HepG2 (cell line): ENCODE results near the gene ZC3H4. TPM values are rescaled to one million over a fixed set of nuclear protein-coding genes. Genes with fewer than 3 reads are reported as not detected.
A peak's percentile ranks its signal among the peaks of the same experiment; 100 is the strongest.

Experiments
- AGO1 ChIP-seq: fragments of 200-400 bp; formaldehyde crosslinking; IDR thresholded peaks from 2 replicates; pipeline ENCODE4 v1.6.1; 2017; ENCODE audit warnings: mild to moderate bottlenecking, low read depth, low read length, moderate library complexity; ENCODE audit not compliant: poor library complexity, severe bottlenecking
- CREB1 ChIP-seq, 2 experiments: fragments of 450-650 bp in 1 of 2; IDR thresholded peaks; 2 replicates each; pipeline ENCODE4 v1.6.1; 2016 to 2017; ENCODE audit warnings: control low read depth in 1 of 2, mild to moderate bottlenecking in 1 of 2, missing compliant biosample characterization in 1 of 2, missing genetic modification characterization in 1 of 2
- CREM ChIP-seq, 2 experiments: sonication (generic) in 1 of 2; formaldehyde crosslinking in 1 of 2; IDR thresholded peaks; 2 replicates each; pipeline versions ENCODE4 v1.4.0 to v1.6.1; 2016 to 2020; ENCODE audit warnings: antibody characterized with exemption in 1 of 2, mild to moderate bottlenecking in 1 of 2, missing genetic modification reagents in 1 of 2
- DNMT3B ChIP-seq: conservative IDR thresholded peaks from 2 replicates; pipeline ENCODE4 v1.6.1; 2016; ENCODE audit warnings: missing biosample characterization, control low read depth
- FLYWCH1 ChIP-seq: sonication (generic); formaldehyde crosslinking; IDR thresholded peaks from 2 replicates; pipeline ENCODE4 v1.8.1; 2023; ENCODE audit warnings: mild to moderate bottlenecking, missing genetic modification reagents
- KDM5B ChIP-seq: sonication (generic); formaldehyde crosslinking; IDR thresholded peaks from 2 replicates; pipeline ENCODE4 v1.4.0; 2020; ENCODE audit warnings: missing genetic modification reagents, mild to moderate bottlenecking, borderline replicate concordance
- NCOA5 ChIP-seq: sonication (generic); formaldehyde crosslinking; IDR thresholded peaks from 2 replicates; pipeline ENCODE4 v1.4.0; 2020; ENCODE audit warnings: missing genetic modification reagents
- PHB2 ChIP-seq: fragments of 450-650 bp; IDR thresholded peaks from 2 replicates; pipeline ENCODE4 v1.6.1; 2018; ENCODE audit not compliant: partially characterized antibody
- RELA ChIP-seq: sonication (generic); formaldehyde crosslinking; IDR thresholded peaks from 2 replicates; pipeline ENCODE4 v1.4.0; 2020; ENCODE audit warnings: missing genetic modification reagents
- TCF12 ChIP-seq, 2 experiments: fragments of 450-650 bp in 1 of 2; sonication (generic) in 1 of 2; formaldehyde crosslinking in 1 of 2; IDR thresholded peaks; 2 replicates each; pipeline versions ENCODE4 v1.6.1 to v1.8.0; 2017 to 2022; ENCODE audit warnings: antibody characterized with exemption in 1 of 2, mild to moderate bottlenecking in 1 of 2, missing genetic modification reagents in 1 of 2, moderate library complexity in 1 of 2
- TMF1 ChIP-seq: sonication (generic); formaldehyde crosslinking; IDR thresholded peaks from 2 replicates; pipeline ENCODE4 v1.8.1; 2022; ENCODE audit warnings: low read depth, missing genetic modification reagents
- U2AF1 ChIP-seq: fragments of 200-400 bp; formaldehyde crosslinking; optimal IDR thresholded peaks from 2 replicates; pipeline ENCODE3; 2017; ENCODE audit warnings: mild to moderate bottlenecking, low read depth, low read length
- ZFY ChIP-seq: sonication (generic); formaldehyde crosslinking; IDR thresholded peaks from 2 replicates; pipeline ENCODE4 v1.4.0; 2020; ENCODE audit warnings: missing genetic modification reagents
- ZNF225 ChIP-seq: sonication (generic); formaldehyde crosslinking; IDR thresholded peaks from 2 replicates; pipeline ENCODE4 v1.4.0; 2020; ENCODE audit warnings: mild to moderate bottlenecking, missing genetic modification reagents
- ZNF264 ChIP-seq: sonication (generic); formaldehyde crosslinking; IDR thresholded peaks from 2 replicates; pipeline ENCODE4 v1.4.0; 2020; ENCODE audit warnings: missing genetic modification reagents
- ZNF44 ChIP-seq: sonication (generic); formaldehyde crosslinking; IDR thresholded peaks from 2 replicates; pipeline ENCODE4 v1.5.1; 2020; ENCODE audit warnings: mild to moderate bottlenecking, missing genetic modification reagents
- ZNF709 ChIP-seq: sonication (generic); formaldehyde crosslinking; IDR thresholded peaks from 2 replicates; pipeline ENCODE4 v1.5.0; 2020; ENCODE audit warnings: mild to moderate bottlenecking, missing genetic modification reagents
- polyA plus RNA-seq, 8 experiments: library from polyadenylated mRNA; depleted of rRNA in 3 of 8; stranded (reverse) in 7 of 8; unstranded in 1 of 8; fragments of >200 nt; fragmentation: Illumina TruSeq in 4 of 8; extraction: Trizol in 4 of 8; gene quantifications; 2 replicates each; pipeline versions ENCODE4 v1.2.1 to v1.2.3, GENCODE V29; 2011 to 2016; ENCODE audit warnings: low read depth in 4 of 8, missing spikeins in 1 of 8, mixed read lengths in 1 of 8; ENCODE audit not compliant: insufficient read depth in 1 of 8
- total RNA-seq, 5 experiments: library from RNA; depleted of rRNA; stranded (reverse); fragments of >200 nt; fragmentation: Illumina TruSeq; extraction: Trizol; gene quantifications; 2 replicates each; pipeline ENCODE4 v1.2.3, GENCODE V29; 2016; ENCODE audit warnings: low read depth in 1 of 5
- TF ChIP-seq, protein P1 (sequence below): sonication (generic); formaldehyde crosslinking; IDR thresholded peaks from 2 replicates; pipeline ENCODE4 v1.8.0; 2022; ENCODE audit warnings: missing genetic modification reagents, mild to moderate bottlenecking, borderline replicate concordance
- TF ChIP-seq, protein P2 (sequence below): IDR thresholded peaks from 2 replicates; pipeline ENCODE4 v1.6.1; 2016; ENCODE audit warnings: low read depth
- TF ChIP-seq, protein P3 (sequence below): sonication (generic); formaldehyde crosslinking; IDR thresholded peaks from 2 replicates; pipeline ENCODE4 v1.8.0; 2023; ENCODE audit warnings: mild to moderate bottlenecking, missing genetic modification reagents
- TF ChIP-seq, protein P4 (sequence below): sonication (generic); formaldehyde crosslinking; IDR thresholded peaks from 2 replicates; pipeline ENCODE4 v1.4.0; 2020; ENCODE audit warnings: missing genetic modification reagents
- TF ChIP-seq, protein P5 (sequence below): sonication (generic); formaldehyde crosslinking; IDR thresholded peaks from 2 replicates; pipeline ENCODE4 v1.4.0; 2020; ENCODE audit warnings: mild to moderate bottlenecking, missing genetic modification reagents
- TF ChIP-seq, protein P6 (sequence below): IDR thresholded peaks from 2 replicates; pipeline ENCODE4 v1.6.1; 2018; ENCODE audit warnings: missing genetic modification reagents

ZC3H4 gene
- total and polyA plus RNA-seq, 2 of the 13 experiments (the other 11 are each of a cell fraction or from before 2014, with no cell fraction given), result 1.8 to 10.7 TPM

DNA sequence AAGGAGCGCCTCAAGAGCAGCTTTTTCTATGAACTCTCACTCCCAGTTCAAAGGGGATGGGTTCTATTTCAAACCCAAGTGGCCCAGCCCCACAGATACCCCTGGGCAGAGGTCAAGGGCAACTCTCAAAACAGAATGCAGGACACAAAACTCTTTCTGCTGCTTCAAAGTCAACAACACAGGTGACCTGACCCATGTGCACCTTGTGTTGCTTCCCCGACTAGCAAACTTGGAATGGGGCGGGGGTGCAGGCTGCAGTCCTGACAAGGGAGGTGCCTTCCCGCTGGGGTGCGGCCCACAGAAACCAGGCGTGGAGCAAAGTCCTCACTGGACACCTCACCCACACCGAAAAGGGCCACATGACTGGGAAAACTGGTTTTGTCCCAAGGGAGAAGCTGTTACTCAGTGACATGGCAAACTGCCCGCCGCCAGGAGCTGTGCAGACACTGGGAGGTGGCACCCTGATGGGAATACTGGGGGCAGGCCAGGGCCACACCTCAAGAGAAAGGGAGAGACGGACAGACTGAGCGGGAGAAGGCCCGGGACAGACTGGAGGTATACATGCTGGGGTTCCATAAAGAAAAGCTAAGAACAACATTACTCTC lies 17.4 kb downstream of the ZC3H4 start (continued):
- peak; percentile 83 for TF ChIP-seq CREM (IDR thresholded peaks at IDR 0.05)
- no peak for TF ChIP-seq CREM (CRISPR knock-in tag; IDR thresholded peaks at IDR 0.05)
- TF ChIP-seq FLYWCH1, result no peak
- TF ChIP-seq, protein P1, sequence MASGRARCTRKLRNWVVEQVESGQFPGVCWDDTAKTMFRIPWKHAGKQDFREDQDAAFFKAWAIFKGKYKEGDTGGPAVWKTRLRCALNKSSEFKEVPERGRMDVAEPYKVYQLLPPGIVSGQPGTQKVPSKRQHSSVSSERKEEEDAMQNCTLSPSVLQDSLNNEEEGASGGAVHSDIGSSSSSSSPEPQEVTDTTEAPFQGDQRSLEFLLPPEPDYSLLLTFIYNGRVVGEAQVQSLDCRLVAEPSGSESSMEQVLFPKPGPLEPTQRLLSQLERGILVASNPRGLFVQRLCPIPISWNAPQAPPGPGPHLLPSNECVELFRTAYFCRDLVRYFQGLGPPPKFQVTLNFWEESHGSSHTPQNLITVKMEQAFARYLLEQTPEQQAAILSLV (CRISPR knock-in tag), result no peak
- no peak for TF ChIP-seq TCF12 (IDR thresholded peaks at IDR 0.05)
- 0 out of 2 replicates have a peak, but pooled peaks have one; percentile 32 for TF ChIP-seq TCF12 (CRISPR knock-in tag; IDR thresholded peaks at IDR 0.05)
- peak; percentile 76; the same call in 1 of the 2 replicates for TF ChIP-seq KDM5B (CRISPR knock-in tag)
- TF ChIP-seq ZNF709 (CRISPR knock-in tag), result no peak
- no peak for TF ChIP-seq ZNF225 (CRISPR knock-in tag)
- no peak for TF ChIP-seq PHB2
- TF ChIP-seq, protein P2, sequence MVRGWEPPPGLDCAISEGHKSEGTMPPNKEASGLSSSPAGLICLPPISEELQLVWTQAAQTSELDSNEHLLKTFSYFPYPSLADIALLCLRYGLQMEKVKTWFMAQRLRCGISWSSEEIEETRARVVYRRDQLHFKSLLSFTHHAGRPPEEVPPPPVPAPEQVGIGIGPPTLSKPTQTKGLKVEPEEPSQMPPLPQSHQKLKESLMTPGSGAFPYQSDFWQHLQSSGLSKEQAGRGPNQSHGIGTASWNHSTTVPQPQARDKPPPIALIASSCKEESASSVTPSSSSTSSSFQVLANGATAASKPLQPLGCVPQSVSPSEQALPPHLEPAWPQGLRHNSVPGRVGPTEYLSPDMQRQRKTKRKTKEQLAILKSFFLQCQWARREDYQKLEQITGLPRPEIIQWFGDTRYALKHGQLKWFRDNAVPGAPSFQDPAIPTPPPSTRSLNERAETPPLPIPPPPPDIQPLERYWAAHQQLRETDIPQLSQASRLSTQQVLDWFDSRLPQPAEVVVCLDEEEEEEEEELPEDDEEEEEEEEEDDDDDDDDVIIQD (CRISPR knock-in tag), result peak; percentile 68; the same call in 1 of the 2 replicates
- TF ChIP-seq TMF1 (CRISPR knock-in tag), result no peak
- TF ChIP-seq, protein P3, sequence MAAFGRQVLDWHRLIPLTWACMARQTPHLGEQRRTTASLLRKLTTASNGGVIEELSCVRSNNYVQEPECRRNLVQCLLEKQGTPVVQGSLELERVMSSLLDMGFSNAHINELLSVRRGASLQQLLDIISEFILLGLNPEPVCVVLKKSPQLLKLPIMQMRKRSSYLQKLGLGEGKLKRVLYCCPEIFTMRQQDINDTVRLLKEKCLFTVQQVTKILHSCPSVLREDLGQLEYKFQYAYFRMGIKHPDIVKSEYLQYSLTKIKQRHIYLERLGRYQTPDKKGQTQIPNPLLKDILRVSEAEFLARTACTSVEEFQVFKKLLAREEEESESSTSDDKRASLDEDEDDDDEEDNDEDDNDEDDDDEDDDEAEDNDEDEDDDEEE (CRISPR knock-in tag), result peak; percentile 14; the same call in 1 of the 2 replicates
- no peak for TF ChIP-seq DNMT3B (CRISPR knock-in tag)
- no peak for TF ChIP-seq CREB1 (IDR thresholded peaks at IDR 0.05)
- TF ChIP-seq CREB1 (CRISPR knock-in tag; IDR thresholded peaks at IDR 0.05), result peak; percentile 74; the same call in 1 of the 2 replicates
- TF ChIP-seq NCOA5 (CRISPR knock-in tag), result no peak
- TF ChIP-seq, protein P4, sequence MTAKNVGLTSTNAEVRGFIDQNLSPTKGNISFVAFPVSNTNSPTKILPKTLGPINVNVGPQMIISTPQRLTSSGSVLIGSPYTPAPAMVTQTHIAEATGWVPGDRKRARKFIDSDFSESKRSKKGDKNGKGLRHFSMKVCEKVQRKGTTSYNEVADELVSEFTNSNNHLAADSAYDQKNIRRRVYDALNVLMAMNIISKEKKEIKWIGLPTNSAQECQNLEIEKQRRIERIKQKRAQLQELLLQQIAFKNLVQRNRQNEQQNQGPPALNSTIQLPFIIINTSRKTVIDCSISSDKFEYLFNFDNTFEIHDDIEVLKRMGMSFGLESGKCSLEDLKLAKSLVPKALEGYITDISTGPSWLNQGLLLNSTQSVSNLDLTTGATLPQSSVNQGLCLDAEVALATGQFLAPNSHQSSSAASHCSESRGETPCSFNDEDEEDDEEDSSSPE (CRISPR knock-in tag), result peak; percentile 65
- TF ChIP-seq U2AF1, result no peak
- TF ChIP-seq ZNF44, result no peak; the same call in 1 of the 2 replicates
- TF ChIP-seq, protein P5, sequence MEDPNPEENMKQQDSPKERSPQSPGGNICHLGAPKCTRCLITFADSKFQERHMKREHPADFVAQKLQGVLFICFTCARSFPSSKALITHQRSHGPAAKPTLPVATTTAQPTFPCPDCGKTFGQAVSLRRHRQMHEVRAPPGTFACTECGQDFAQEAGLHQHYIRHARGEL (CRISPR knock-in tag), result no peak
- TF ChIP-seq, protein P6, sequence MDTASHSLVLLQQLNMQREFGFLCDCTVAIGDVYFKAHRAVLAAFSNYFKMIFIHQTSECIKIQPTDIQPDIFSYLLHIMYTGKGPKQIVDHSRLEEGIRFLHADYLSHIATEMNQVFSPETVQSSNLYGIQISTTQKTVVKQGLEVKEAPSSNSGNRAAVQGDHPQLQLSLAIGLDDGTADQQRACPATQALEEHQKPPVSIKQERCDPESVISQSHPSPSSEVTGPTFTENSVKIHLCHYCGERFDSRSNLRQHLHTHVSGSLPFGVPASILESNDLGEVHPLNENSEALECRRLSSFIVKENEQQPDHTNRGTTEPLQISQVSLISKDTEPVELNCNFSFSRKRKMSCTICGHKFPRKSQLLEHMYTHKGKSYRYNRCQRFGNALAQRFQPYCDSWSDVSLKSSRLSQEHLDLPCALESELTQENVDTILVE (CRISPR knock-in tag), result peak; percentile 72; the same call in 1 of the 2 replicates
- TF ChIP-seq AGO1, result no peak
- TF ChIP-seq ZNF264 (CRISPR knock-in tag), result no peak; the same call in 1 of the 2 replicates
- peak; percentile 62; the same call in 1 of the 2 replicates for TF ChIP-seq ZFY (CRISPR knock-in tag)
- TF ChIP-seq RELA (CRISPR knock-in tag), result 0 out of 2 replicates have a peak, but pooled peaks have one; percentile 31
